HCT116 (cell line): ENCODE results near the gene ZCWPW2. TPM values are rescaled to one million over a fixed set of nuclear protein-coding genes. Genes with fewer than 3 reads are reported as not detected.

ENCODE experiments used
- ATAC-seq: fragments of 200-7000 bp; cut with Tn5 transposase; 2 replicates; pipeline ENCODE4 v1.9.1; 2020; ENCODE audit warnings: mild to moderate bottlenecking, moderate library complexity
- BruUV-seq: library from RNA; stranded (reverse); fragments of 400-500 nt; replicated peaks from 2 replicates; lab custom pipeline; 2021; lab: Mats Ljungman, UMichigan
- CTCF ChIA-PET: fragments of 300-600 bp; sonication (Branson Sonifier 250); formaldehyde crosslinking; loops from one replicate; lab custom pipeline; 2021; ENCODE audit warnings: antibody characterized with exemption; lab: Charles Lee
- POLR2A ChIA-PET: fragments of 300-600, 350-600 bp; sonication (Branson Sonifier 250); formaldehyde crosslinking; loops from one replicate; lab custom pipeline; 2021; ENCODE audit warnings: antibody characterized with exemption; lab: Charles Lee
- RAD21 ChIA-PET, 2 experiments: fragments of 300-600 bp; sonication (Branson Sonifier 250); formaldehyde crosslinking; loops; one replicate each; lab custom pipeline; 2023; ENCODE audit warnings: low total read pairs in 2 of 2; ENCODE audit not compliant: uncharacterized antibody in 2 of 2, unreplicated experiment in 2 of 2, low non-redundant PET in 1 of 2; lab: Charles Lee
- DNase-seq: peaks from one replicate; pipeline ENCODE4 v3.0.0-alpha.2; 2010; ENCODE audit warnings: low read depth, low spot score
- H2AFZ ChIP-seq: fragments of 200-600 bp; shearing (Covaris generic), sonication (generic); 2 replicates; pipeline ENCODE4 v1.6.1; 2017; ENCODE audit warnings: low read depth, mixed run types, mixed read lengths, antibody characterized with exemption, low read length; ENCODE audit not compliant: poor library complexity, severe bottlenecking
- H3K27ac ChIP-seq: 2 replicates; pipeline ENCODE4 v1.5.1; 2012; ENCODE audit warnings: low read depth, low read length
- H3K27me3 ChIP-seq: fragments of 200-600 bp; sonication (generic); 2 replicates; pipeline ENCODE4 v1.6.1; 2016; ENCODE audit warnings: mixed run types, low read length, mixed read lengths; ENCODE audit not compliant: insufficient read depth
- H3K36me3 ChIP-seq, 2 experiments: fragments of 200-500 bp in 1 of 2; fragments of 200-600 bp in 1 of 2; sonication (Bioruptor generic) in 1 of 2; sonication (generic) in 1 of 2; 2 replicates each; pipeline versions ENCODE4 v1.5.1 to v1.6.1; 2014 to 2016; ENCODE audit warnings: low read length in 2 of 2, inconsistent platforms in 1 of 2, mixed read lengths in 1 of 2, mixed run types in 1 of 2; ENCODE audit not compliant: insufficient read depth in 2 of 2, control insufficient read depth in 1 of 2
- H3K4me1 ChIP-seq, 2 experiments: fragments of 200-600 bp in 1 of 2; sonication (generic) in 1 of 2; 2 replicates each; pipeline versions ENCODE4 v1.5.1 to v1.6.1; 2012 to 2017; ENCODE audit warnings: low read length in 2 of 2, inconsistent platforms in 1 of 2, mild to moderate bottlenecking in 1 of 2, mixed read lengths in 1 of 2, mixed run types in 1 of 2, moderate library complexity in 1 of 2; ENCODE audit not compliant: insufficient read depth in 2 of 2, control insufficient read depth in 1 of 2
- H3K4me2 ChIP-seq: fragments of 200-600 bp; sonication (generic); 2 replicates; pipeline ENCODE4 v1.6.1; 2017; ENCODE audit warnings: mixed run types, low read length, mixed read lengths
- H3K4me3 ChIP-seq, 2 experiments: fragments of 200-600 bp in 1 of 2; sonication (generic) in 1 of 2; replicated peaks in 1 of 2; 2 replicates each; pipeline ENCODE4 v1.5.1; 2011 to 2016; ENCODE audit warnings: low read length in 2 of 2, control low read depth in 1 of 2, low read depth in 1 of 2, mild to moderate bottlenecking in 1 of 2, mixed read lengths in 1 of 2, mixed run types in 1 of 2
- H3K79me2 ChIP-seq: fragments of 200-600 bp; sonication (generic); 2 replicates; pipeline ENCODE4 v1.6.1; 2017; ENCODE audit warnings: mild to moderate bottlenecking, mixed run types, low read length, moderate library complexity, mixed read lengths; ENCODE audit not compliant: insufficient read depth
- H3K9ac ChIP-seq: fragments of 200-600 bp; sonication (generic); 2 replicates; pipeline ENCODE4 v1.6.1; 2016; ENCODE audit warnings: low read length, mixed read lengths
- H3K9me2 ChIP-seq: fragments of 200-600 bp; sonication (generic), shearing (Covaris generic); 2 replicates; pipeline ENCODE4 v1.6.1; 2017; ENCODE audit warnings: mixed run types, mild to moderate bottlenecking, moderate library complexity; ENCODE audit not compliant: insufficient read depth
- H3K9me3 ChIP-seq, 2 experiments: fragments of 200-500 bp in 1 of 2; fragments of 200-600 bp in 1 of 2; sonication (Bioruptor generic) in 1 of 2; sonication (generic) in 1 of 2; 2 replicates each; pipeline ENCODE4 v1.6.1; 2014 to 2017; ENCODE audit warnings: low read length in 2 of 2, mixed read lengths in 2 of 2, inconsistent platforms in 1 of 2, low read depth in 1 of 2, mild to moderate bottlenecking in 1 of 2, mixed run types in 1 of 2, moderate library complexity in 1 of 2; ENCODE audit not compliant: control insufficient read depth in 1 of 2, insufficient read depth in 1 of 2
- H4K20me1 ChIP-seq: fragments of 200-600 bp; sonication (generic), shearing (Covaris generic); 2 replicates; pipeline ENCODE4 v1.6.1; 2017; ENCODE audit warnings: mixed run types, mild to moderate bottlenecking, moderate library complexity; ENCODE audit not compliant: insufficient read depth
- CEBPB ChIP-seq: IDR thresholded peaks from 2 replicates; pipeline ENCODE4 v1.6.1; 2012; ENCODE audit warnings: low read depth
- EZH2phosphoT487 ChIP-seq: fragments of 200-600 bp; IDR thresholded peaks from 2 replicates; pipeline ENCODE4 v1.6.1; 2018; ENCODE audit warnings: antibody characterized with exemption, borderline replicate concordance
- SIN3A ChIP-seq: IDR thresholded peaks from 2 replicates; pipeline ENCODE4 v1.6.1; 2012; ENCODE audit warnings: low read depth
- intact Hi-C: fragments of 100-400 bp; cut with micrococcal nuclease; formaldehyde crosslinking; loops from 2 replicates; pipeline ENCODE4 v1.10.0; 2022
- total RNA-seq: library from RNA; stranded (reverse); gene quantifications from one replicate; pipeline ENCODE4 v1.2.1, GENCODE V29; 2021; ENCODE audit not compliant: unreplicated experiment
- TF ChIP-seq, protein P1 (sequence below): IDR thresholded peaks from 2 replicates; pipeline ENCODE4 v1.6.1; 2012

ZCWPW2 gene
- total RNA-seq, 1 experiment from 2014 or later: 1.1 TPM

DNA sequence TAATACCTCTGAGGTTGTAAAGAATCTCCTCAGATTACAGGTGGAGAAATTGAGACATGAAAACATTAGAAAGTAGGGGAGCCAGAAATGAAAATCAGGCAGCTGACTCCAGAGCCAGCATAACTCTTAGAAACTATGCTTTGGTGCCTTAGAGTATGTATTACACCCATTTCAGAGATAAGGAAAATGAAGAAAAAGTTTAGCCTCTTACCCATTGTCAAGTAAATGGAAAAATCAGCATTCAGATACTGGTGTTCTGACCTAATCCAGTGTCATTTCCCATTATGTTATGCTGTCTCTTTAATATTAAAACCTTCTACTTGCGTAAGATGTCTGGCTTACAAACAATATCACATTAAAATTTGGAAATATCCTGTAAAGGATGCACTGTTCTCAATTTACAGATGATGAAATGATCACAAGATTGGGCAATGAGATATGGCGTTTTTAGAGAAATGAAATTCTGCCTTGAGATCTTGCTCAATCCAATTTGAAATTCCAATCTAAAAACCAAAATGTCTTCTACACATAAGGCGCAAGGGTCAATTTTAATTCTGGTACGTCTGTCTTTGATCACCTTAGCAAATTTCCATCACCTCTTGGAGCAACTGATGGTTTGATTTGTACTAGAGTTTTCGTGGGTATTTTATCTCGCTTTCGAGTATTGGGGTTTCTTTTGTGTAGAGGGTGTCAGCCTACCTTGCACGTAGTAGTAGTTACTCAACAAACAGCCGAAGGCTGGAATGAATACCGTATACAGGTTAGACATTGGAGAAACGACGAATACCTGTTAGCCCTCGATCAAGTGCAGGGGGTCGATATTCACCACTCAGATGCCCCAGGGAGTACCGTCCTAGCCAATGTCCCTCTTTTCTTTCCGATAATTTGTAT, 902 bp upstream of the ZCWPW2 start:
- DNase-seq (no peak), ATAC-seq (no peak)
- Histone ChIP-seq H3K4me3 (peak overlapping the region; percentile 76 to 83), H3K27me3 (no peaks in the 10 kb centered on the region), H4K20me1 (no peaks in the 10 kb centered on the region), H3K36me3 (no peaks in the 10 kb centered on the region), H3K4me1 (peaks cover 3 to 10% of the 10 kb centered on the region in 2 experiments; a peak in 2 of 4 replicates), H3K4me2 (peak overlapping the region; percentile 94), H3K9me2 (no peaks in the 10 kb centered on the region), H3K9ac (peak overlapping the region; percentile 76), H3K79me2 (peaks cover 58% of the 10 kb centered on the region), H3K9me3 (no peaks in the 10 kb centered on the region), H3K27ac (peak overlapping the region; percentile 87), H2AFZ (no peak overlapping the region)
- ChIA-PET CTCF (no interaction called here), RAD21 (no interaction called here), POLR2A (no interaction called here)
- intact Hi-C loops: loop anchor here (10.0 kb wide), 1 partner anchor 293 kb away; no protein-coding TSS in a partner anchor
- TSS peak; percentile 43 for BruUV-seq
- 0 out of 2 replicates have a peak, but pooled peaks have one; percentile 26 for TF ChIP-seq CEBPB
- no peak for TF ChIP-seq SIN3A

DNA sequence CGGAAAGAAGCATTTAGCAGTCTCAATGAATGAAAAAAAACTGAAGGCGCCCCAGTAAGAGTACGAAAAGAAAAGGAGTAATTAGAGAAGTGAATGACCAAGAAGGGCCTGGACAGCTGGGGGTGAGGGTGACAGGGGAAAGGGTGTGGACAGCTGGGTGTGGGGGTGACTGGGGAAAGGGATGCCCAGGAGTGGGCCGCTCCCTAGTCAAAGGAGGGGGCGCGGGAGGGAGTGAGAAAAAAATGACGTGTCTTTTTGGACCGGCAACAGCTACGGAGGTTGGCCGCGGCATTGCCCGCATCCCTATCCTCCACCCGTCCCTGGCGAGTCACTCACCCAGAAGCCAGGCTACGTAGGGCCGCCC, 274 bp upstream of the ZCWPW2 start:
- H3K9me2 ChIP-seq: no peaks in the 10 kb centered on the region
- H3K27ac ChIP-seq: peak overlapping the region; percentile 87
- no peaks in the 10 kb centered on the region for H3K9me3 ChIP-seq
- H3K4me1 ChIP-seq: peaks cover 3 to 10% of the 10 kb centered on the region in 2 experiments; a peak in 2 of 4 replicates
- H3K4me2 ChIP-seq: peak overlapping the region; percentile 94
- RAD21 ChIA-PET: no interaction called here
- no peaks in the 10 kb centered on the region for H4K20me1 ChIP-seq
- H3K4me3 ChIP-seq: peak overlapping the region; percentile 76 to 83
- no peaks in the 10 kb centered on the region for H3K36me3 ChIP-seq
- TF ChIP-seq EZH2phosphoT487: no peak
- TF ChIP-seq, protein P1, sequence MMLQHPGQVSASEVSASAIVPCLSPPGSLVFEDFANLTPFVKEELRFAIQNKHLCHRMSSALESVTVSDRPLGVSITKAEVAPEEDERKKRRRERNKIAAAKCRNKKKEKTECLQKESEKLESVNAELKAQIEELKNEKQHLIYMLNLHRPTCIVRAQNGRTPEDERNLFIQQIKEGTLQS: no peak
- BruUV-seq: no TSS peak
- POLR2A ChIA-PET: interaction anchor here (1.0 kb wide), 1 partner anchor 9 kb away, joined by 4 read pairs; no protein-coding TSS in a partner anchor
- H3K9ac ChIP-seq: peak overlapping the region; percentile 76
- no peaks in the 10 kb centered on the region for H3K27me3 ChIP-seq
- DNase-seq (no peak), ATAC-seq (peak; percentile 70)
- intact Hi-C loops: loop anchor here (10.0 kb wide), 1 partner anchor 293 kb away; no protein-coding TSS in a partner anchor
- CTCF ChIA-PET: interaction anchor here (1.1 kb wide), 1 partner anchor 20 kb away, joined by 3 read pairs; no protein-coding TSS in a partner anchor
- H3K79me2 ChIP-seq: peaks cover 52% of the 10 kb centered on the region
- H2AFZ ChIP-seq: peak overlapping the region; percentile 57
